B cell (primary cell): ENCODE data around the gene PSPC1. TPM values are rescaled to one million over a fixed set of nuclear protein-coding genes. Genes with fewer than 3 reads are reported as not detected.

Source experiments
- ATAC-seq: fragments of 200-7000 bp; cut with Tn5 transposase; one replicate; pipeline ENCODE4 v1.10.0; 2021; ENCODE audit warnings: low read depth, mild to moderate bottlenecking, moderate number of reproducible peaks, moderate library complexity
- CTCF ChIA-PET: fragments of 350-600 bp; sonication (Branson Sonifier 250); formaldehyde crosslinking; loops from one replicate; lab custom pipeline; 2021; ENCODE audit warnings: antibody characterized with exemption, inconsistent platforms; lab: Charles Lee
- POLR2A ChIA-PET: fragments of 350-600 bp; sonication (Branson Sonifier 250); formaldehyde crosslinking; loops from one replicate; lab custom pipeline; 2021; ENCODE audit warnings: antibody characterized with exemption; lab: Charles Lee
- DNase-seq: peaks from one replicate; pipeline ENCODE4 v3.0.0; 2013
- H2AFZ ChIP-seq: 2 replicates; pipeline ENCODE4 v1.6.1; 2012; ENCODE audit warnings: mild to moderate bottlenecking, low read depth, low read length; ENCODE audit not compliant: insufficient read depth, poor library complexity, severe bottlenecking
- H3K27ac ChIP-seq, 2 donors: 1 replicate in 1 of 2; 2 replicates in 1 of 2; pipeline ENCODE4 v1.5.1; 2012 to 2013; ENCODE audit warnings: low read length in 2 of 2, mild to moderate bottlenecking in 2 of 2, moderate library complexity in 1 of 2
- H3K27me3 ChIP-seq, 4 experiments: fragments of 200-600 bp in 1 of 4; sonication (generic) in 1 of 4; replicated peaks in 1 of 4; 1 replicate in 2 of 4; 2 replicates in 2 of 4; pipeline versions ENCODE4 v1.6.1 to v1.7.0; 2013 to 2016; ENCODE audit warnings: low read length in 3 of 4, mild to moderate bottlenecking in 2 of 4, mixed read lengths in 1 of 4, moderate library complexity in 1 of 4; ENCODE audit not compliant: insufficient read depth in 4 of 4, control insufficient read depth in 3 of 4; ENCODE audit errors: control extremely low read depth in 1 of 4
- H3K36me3 ChIP-seq, 2 experiments: replicated peaks in 1 of 2; 1 replicate in 1 of 2; 2 replicates in 1 of 2; pipeline versions ENCODE4 v1.6.1 to v1.7.1; 2013; ENCODE audit warnings: low read length in 1 of 2; ENCODE audit not compliant: insufficient read depth in 2 of 2, control insufficient read depth in 1 of 2; ENCODE audit errors: control extremely low read depth in 1 of 2, extremely low read depth in 1 of 2
- H3K4me1 ChIP-seq, 2 donors: fragments of 200-600 bp in 1 of 2; sonication (generic) in 1 of 2; 1 replicate in 1 of 2; 2 replicates in 1 of 2; pipeline versions ENCODE4 v1.5.1 to v1.6.1; 2013 to 2017; ENCODE audit warnings: low read length in 2 of 2; ENCODE audit not compliant: control insufficient read depth in 2 of 2, insufficient read depth in 2 of 2
- H3K4me2 ChIP-seq: replicated peaks from 2 replicates; pipeline ENCODE3; 2012; ENCODE audit warnings: mild to moderate bottlenecking, low read depth, low read length; ENCODE audit not compliant: poor library complexity, severe bottlenecking
- H3K4me3 ChIP-seq, 5 experiments: fragments of 200-600 bp in 1 of 5; sonication (generic) in 1 of 5; 1 replicate in 3 of 5; 2 replicates in 2 of 5; pipeline versions ENCODE4 v1.5.1 to v1.7.0; 2011 to 2016; ENCODE audit warnings: low read length in 4 of 5, mild to moderate bottlenecking in 4 of 5, low read depth in 2 of 5, control low read depth in 1 of 5, moderate library complexity in 1 of 5; ENCODE audit not compliant: insufficient read depth in 1 of 5; ENCODE audit errors: control extremely low read depth in 1 of 5, extremely low read depth in 1 of 5
- H3K79me2 ChIP-seq: fragments of 200-600 bp; sonication (generic); one replicate; pipeline ENCODE4 v1.6.0; 2016; ENCODE audit warnings: low read length; ENCODE audit not compliant: control insufficient read depth, insufficient read depth
- H3K9ac ChIP-seq: fragments of 200-600 bp; sonication (generic); 2 replicates; pipeline ENCODE4 v1.6.1; 2017; ENCODE audit warnings: mild to moderate bottlenecking, low read length, moderate library complexity
- H3K9me3 ChIP-seq, 3 donors: one replicate each; pipeline versions ENCODE4 v1.6.1 to v1.7.1; 2013; ENCODE audit warnings: low read length in 2 of 3; ENCODE audit not compliant: control insufficient read depth in 2 of 3, insufficient read depth in 1 of 3; ENCODE audit errors: control extremely low read depth in 1 of 3
- H4K20me1 ChIP-seq: 2 replicates; pipeline ENCODE4 v1.6.0; 2012; ENCODE audit warnings: mild to moderate bottlenecking, low read length; ENCODE audit not compliant: insufficient read depth, control insufficient read depth, poor library complexity, severe bottlenecking
- H3K27ac Mint-ChIP-seq: one replicate; pipeline ENCODE4 v1.8.0; 2021; ENCODE audit warnings: mixed read lengths
- H3K27me3 Mint-ChIP-seq: one replicate; pipeline ENCODE4 v1.8.0; 2021; ENCODE audit warnings: mixed read lengths
- H3K4me1 Mint-ChIP-seq: one replicate; pipeline ENCODE4 v1.8.0; 2021; ENCODE audit warnings: mixed read lengths
- H3K4me3 Mint-ChIP-seq: one replicate; pipeline ENCODE4 v1.8.0; 2021; ENCODE audit warnings: mixed read lengths
- H3K9me3 Mint-ChIP-seq: one replicate; pipeline ENCODE4 v1.8.0; 2022; ENCODE audit warnings: mixed read lengths; ENCODE audit not compliant: insufficient read depth
- EZH2 ChIP-seq: IDR thresholded peaks from 2 replicates; pipeline ENCODE4 v1.6.1; 2012; ENCODE audit warnings: borderline replicate concordance, low read depth, mild to moderate bottlenecking, moderate library complexity, low read length; ENCODE audit not compliant: insufficient read depth, poor library complexity, severe bottlenecking
- WGBS: methylation state at CpG from one replicate; pipeline ENCODE4 v1.1.5; 2013; ENCODE audit warnings: missing lambda C conversion rate; ENCODE audit not compliant: insufficient coverage; 5-methylcytosine and 5-hydroxymethylcytosine counted together
- intact Hi-C: fragments of 100-400 bp; cut with micrococcal nuclease; formaldehyde crosslinking; loops from one replicate; pipeline ENCODE4 v1.10.0; 2022
- polyA plus RNA-seq: library from polyadenylated mRNA; depleted of rRNA; stranded (reverse); fragments of >200 nt; gene quantifications from 2 replicates; pipeline ENCODE4 v1.2.3, GENCODE V29; 2012
- small RNA-seq: library from RNA; depleted of rRNA; stranded (forward); fragments of <200 nt; gene quantifications from one replicate; pipeline ENCODE3, GENCODE V24; 2012; ENCODE audit warnings: low replicate concordance, low read depth; ENCODE audit not compliant: insufficient read length
- total RNA-seq, 2 donors: library from RNA; stranded (reverse); fragments of 120-200 nt in 1 of 2; gene quantifications; 1 replicate in 1 of 2; 2 replicates in 1 of 2; pipeline versions ENCODE4 v1.2.3 to v1.2.4, GENCODE V29; 2013 to 2022
- TF ChIP-seq, protein P1 (sequence below): fragments of 200-600 bp; IDR thresholded peaks from one replicate; pipeline ENCODE4 v1.8.0; 2022; ENCODE audit warnings: antibody characterized with exemption, mild to moderate bottlenecking

The PSPC1 gene
- total and polyA plus RNA-seq, 2 donors (not counting 1 experiment from before 2014, with no cell fraction given): 55.3 to 121 TPM

GRCh38 chr13:19657872-19658591, 124.7 kb downstream of the PSPC1 start:
- H3K9me3 Mint-ChIP-seq: no peaks in the 10 kb centered on the region
- POLR2A ChIA-PET: no interaction called here

More at GRCh38 chr13:19657872-19658591, 124.7 kb downstream of the PSPC1 start:
- no peak for DNase-seq
- Histone ChIP-seq H3K36me3 (peaks cover 9 to 50% of the 10 kb centered on the region in 2 experiments), H3K9ac (no peak overlapping the region), H3K4me2 (no peak overlapping the region), H3K27ac (peak overlapping the region in 1 of 2 donors; percentile 8), H3K27me3 (no peaks in the 10 kb centered on the region), H3K4me1 (no peaks in the 10 kb centered on the region), H4K20me1 (no peaks in the 10 kb centered on the region), H3K4me3 (no peak overlapping the region), H2AFZ (no peak overlapping the region), H3K9me3 (no peaks in the 10 kb centered on the region), H3K79me2 (peaks cover 5% of the 10 kb centered on the region)
- H3K4me3 Mint-ChIP-seq: no peak overlapping the region
- TF ChIP-seq, protein P1, sequence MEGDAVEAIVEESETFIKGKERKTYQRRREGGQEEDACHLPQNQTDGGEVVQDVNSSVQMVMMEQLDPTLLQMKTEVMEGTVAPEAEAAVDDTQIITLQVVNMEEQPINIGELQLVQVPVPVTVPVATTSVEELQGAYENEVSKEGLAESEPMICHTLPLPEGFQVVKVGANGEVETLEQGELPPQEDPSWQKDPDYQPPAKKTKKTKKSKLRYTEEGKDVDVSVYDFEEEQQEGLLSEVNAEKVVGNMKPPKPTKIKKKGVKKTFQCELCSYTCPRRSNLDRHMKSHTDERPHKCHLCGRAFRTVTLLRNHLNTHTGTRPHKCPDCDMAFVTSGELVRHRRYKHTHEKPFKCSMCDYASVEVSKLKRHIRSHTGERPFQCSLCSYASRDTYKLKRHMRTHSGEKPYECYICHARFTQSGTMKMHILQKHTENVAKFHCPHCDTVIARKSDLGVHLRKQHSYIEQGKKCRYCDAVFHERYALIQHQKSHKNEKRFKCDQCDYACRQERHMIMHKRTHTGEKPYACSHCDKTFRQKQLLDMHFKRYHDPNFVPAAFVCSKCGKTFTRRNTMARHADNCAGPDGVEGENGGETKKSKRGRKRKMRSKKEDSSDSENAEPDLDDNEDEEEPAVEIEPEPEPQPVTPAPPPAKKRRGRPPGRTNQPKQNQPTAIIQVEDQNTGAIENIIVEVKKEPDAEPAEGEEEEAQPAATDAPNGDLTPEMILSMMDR: no peak
- no peak for TF ChIP-seq EZH2
- H3K4me1 Mint-ChIP-seq: no peaks in the 10 kb centered on the region
- no peaks in the 10 kb centered on the region for H3K27me3 Mint-ChIP-seq
- CTCF ChIA-PET: no interaction called here
- intact Hi-C loops: no loop called here
- no peak overlapping the region for H3K27ac Mint-ChIP-seq
- ATAC-seq: no peak
- 69% methylated on average over 4 of the region's 4 CpGs for WGBS

Small RNA genes within 50 kb of the gene (small RNA-seq; reads per million reads assigned to genes)
- not detected for gene RN7SL166P

Other genes with a start within 250 kb of the PSPC1 start
- gene TPTE2, start 221.4 kb downstream of the PSPC1 start, total RNA-seq: not detected in 2 replicates
- 0.06 TPM in 1 of 2 replicates, not detected in the other for gene TPTE2, start 221.4 kb downstream of the PSPC1 start, polyA plus RNA-seq
- gene MPHOSPH8, start 149.3 kb downstream of the PSPC1 start, total RNA-seq: 98.3 and 106 TPM in 2 replicates
- gene MPHOSPH8, start 149.3 kb downstream of the PSPC1 start, polyA plus RNA-seq: 25.6 and 32.7 TPM in 2 replicates
- gene ZMYM5, start 80.7 kb upstream of the PSPC1 start, total RNA-seq: 23.0 and 26.8 TPM in 2 replicates
- 14.3 and 20.7 TPM in 2 replicates for gene ZMYM5, start 80.7 kb upstream of the PSPC1 start, polyA plus RNA-seq
- 131 and 141 TPM in 2 replicates for gene ZMYM2, start 175.8 kb upstream of the PSPC1 start, total RNA-seq
- gene ZMYM2, start 175.8 kb upstream of the PSPC1 start, polyA plus RNA-seq: 21.7 and 32.1 TPM in 2 replicates